ENCODE measurements around the gene INPP1. TPM values are rescaled to one million over a fixed set of nuclear protein-coding genes. Genes with fewer than 3 reads are reported as not detected.

INPP1 gene
- total RNA-seq, 2 experiments from 2014 or later, result not detected

DNA sequence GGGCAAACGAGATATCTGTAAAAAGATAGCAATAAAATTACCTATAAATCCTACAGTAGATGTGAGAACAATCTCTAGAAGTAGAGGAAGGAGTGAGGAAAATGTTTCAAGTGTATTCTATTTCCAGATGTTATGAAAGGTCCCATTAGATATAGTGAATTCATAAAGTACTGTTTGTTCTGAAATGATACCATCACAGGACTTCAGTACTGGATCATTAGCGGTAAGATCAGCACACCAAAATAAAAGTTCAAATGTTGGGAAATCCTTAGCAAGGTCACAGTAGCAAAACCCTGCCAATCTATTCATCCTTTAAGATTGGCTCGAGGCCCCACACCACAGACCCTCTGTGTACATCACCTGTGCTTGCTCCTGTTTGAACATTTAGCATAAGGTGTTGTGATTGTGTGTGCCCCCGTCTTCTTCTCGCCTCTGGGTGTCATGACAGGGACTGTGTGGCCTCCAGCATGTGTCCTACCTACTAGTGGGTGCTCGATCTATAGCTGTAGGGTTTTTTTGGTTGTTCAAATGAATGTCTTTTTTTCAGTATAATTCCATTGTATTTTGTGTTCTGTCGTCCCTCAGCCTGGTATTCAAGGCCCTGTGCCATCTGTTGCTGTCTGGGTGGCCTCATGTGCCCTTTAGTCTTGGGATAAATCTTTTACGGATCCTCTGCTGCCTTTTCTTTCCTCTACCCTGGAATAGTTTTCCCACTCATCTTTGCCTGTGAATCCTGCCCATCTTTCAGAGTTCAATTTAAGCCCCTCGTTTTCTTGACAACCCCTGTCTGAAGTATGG is 73.9 kb downstream of the INPP1 start:
- Histone ChIP-seq H4K20me1 (ENCODE audit: insufficient read depth, low read length) (no peaks in the 10 kb centered on the region), H3K27ac (ENCODE audit: low read depth, low read length, poor library complexity, severe bottlenecking) (no peak overlapping the region), H3K4me3 (ENCODE audit: low read depth, low read length, poor library complexity, severe bottlenecking) (no peak overlapping the region), H3K9me2 (ENCODE audit: insufficient read depth, low read length) (no peaks in the 10 kb centered on the region), H2AFZ (ENCODE audit: low read length) (no peak overlapping the region), H3K4me2 (ENCODE audit: low read length) (no peak overlapping the region), H3K9me3 (ENCODE audit: low read length) (no peaks in the 10 kb centered on the region), H3K79me2 (ENCODE audit: insufficient read depth, low read depth, low read length) (no peaks in the 10 kb centered on the region), H3K4me1 (ENCODE audit: insufficient read depth, low read length, poor library complexity, severe bottlenecking) (peaks cover 6% of the 10 kb centered on the region), H3K36me3 (ENCODE audit: insufficient read depth, low read length) (no peaks in the 10 kb centered on the region)
- ChIA-PET CTCF (ENCODE audit: unreplicated experiment) (no interaction called here), POLR2A (interaction anchor here (1.1 kb wide), 2 partner anchors 10 to 12 kb away, joined by 3 to 4 read pairs; no protein-coding TSS in a partner anchor)
- TF ChIP-seq EZH2phosphoT487 (IDR thresholded peaks at IDR 0.05; ENCODE audit: borderline replicate concordance, low read depth, low read length) (no peak), CTCF (conservative IDR thresholded peaks at IDR 0.05; ENCODE audit: low read length) (no peak)
- BruUV-seq (replicated peaks), result no TSS peak
- DNase-seq (ENCODE audit: low spot score), result no peak
- intact Hi-C loops (cut with micrococcal nuclease; ENCODE audit: unreplicated experiment), result no loop called here

GRCh38 chr2:190418727-190419126 is 75.3 kb downstream of the INPP1 start:
- ChIA-PET CTCF (ENCODE audit: unreplicated experiment) (no interaction called here), POLR2A (interaction anchor here (0.6 to 1.1 kb wide), 3 partner anchors 8 to 26 kb away, joined by 4 to 5 read pairs (median 5); no protein-coding TSS in a partner anchor)
- H4K20me1 ChIP-seq (ENCODE audit: insufficient read depth, low read length), result no peaks in the 10 kb centered on the region
- H3K27ac ChIP-seq (ENCODE audit: low read depth, low read length, poor library complexity, severe bottlenecking), result no peak overlapping the region
- H3K4me2 ChIP-seq (ENCODE audit: low read length), result no peak overlapping the region
- no peaks in the 10 kb centered on the region for H3K9me3 ChIP-seq (ENCODE audit: low read length)
- DNase-seq (ENCODE audit: low spot score), result no peak
- H3K4me1 ChIP-seq (ENCODE audit: insufficient read depth, low read length, poor library complexity, severe bottlenecking), result peaks cover 6% of the 10 kb centered on the region
- no peaks in the 10 kb centered on the region for H3K79me2 ChIP-seq (ENCODE audit: insufficient read depth, low read depth, low read length)
- intact Hi-C loops (cut with micrococcal nuclease; ENCODE audit: unreplicated experiment), result no loop called here
- H3K36me3 ChIP-seq (ENCODE audit: insufficient read depth, low read length), result no peaks in the 10 kb centered on the region
- H3K4me3 ChIP-seq (ENCODE audit: low read depth, low read length, poor library complexity, severe bottlenecking), result no peak overlapping the region
- no peaks in the 10 kb centered on the region for H3K9me2 ChIP-seq (ENCODE audit: insufficient read depth, low read length)
- no peak for TF ChIP-seq CTCF (conservative IDR thresholded peaks at IDR 0.05; ENCODE audit: low read length)
- TF ChIP-seq EZH2phosphoT487 (IDR thresholded peaks at IDR 0.05; ENCODE audit: borderline replicate concordance, low read depth, low read length), result no peak
- H2AFZ ChIP-seq (ENCODE audit: low read length), result no peak overlapping the region
- no TSS peak for BruUV-seq (replicated peaks)

DNA sequence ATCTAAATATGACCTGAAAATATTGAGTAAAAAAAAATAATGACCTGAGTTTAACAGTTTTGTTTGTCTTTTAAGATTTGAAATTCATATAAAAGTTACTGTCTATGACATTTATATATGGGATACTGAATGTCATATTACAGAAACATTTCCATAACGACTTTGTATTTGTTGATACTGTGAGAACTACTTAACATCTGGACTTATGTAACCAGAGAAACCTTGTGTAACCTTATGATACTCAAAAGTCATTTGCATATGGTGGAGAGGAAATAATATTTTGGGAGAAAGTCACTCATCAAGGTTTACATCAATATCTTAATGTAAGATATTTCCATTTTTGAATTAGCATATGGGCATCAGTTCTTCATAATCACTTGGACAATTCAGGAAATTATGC is 77.4 kb downstream of the INPP1 start:
- no peak overlapping the region for H3K27ac ChIP-seq (ENCODE audit: low read depth, low read length, poor library complexity, severe bottlenecking)
- CTCF ChIA-PET (ENCODE audit: unreplicated experiment), result no interaction called here
- intact Hi-C loops (cut with micrococcal nuclease; ENCODE audit: unreplicated experiment), result no loop called here
- no peaks in the 10 kb centered on the region for H3K79me2 ChIP-seq (ENCODE audit: insufficient read depth, low read depth, low read length)
- no peak overlapping the region for H2AFZ ChIP-seq (ENCODE audit: low read length)
- no peak for TF ChIP-seq EZH2phosphoT487 (IDR thresholded peaks at IDR 0.05; ENCODE audit: borderline replicate concordance, low read depth, low read length)
- TF ChIP-seq CTCF (conservative IDR thresholded peaks at IDR 0.05; ENCODE audit: low read length), result no peak
- POLR2A ChIA-PET, result no interaction called here
- H3K9me2 ChIP-seq (ENCODE audit: insufficient read depth, low read length), result no peaks in the 10 kb centered on the region
- H3K9me3 ChIP-seq (ENCODE audit: low read length), result no peaks in the 10 kb centered on the region
- no peak overlapping the region for H3K4me3 ChIP-seq (ENCODE audit: low read depth, low read length, poor library complexity, severe bottlenecking)
- H4K20me1 ChIP-seq (ENCODE audit: insufficient read depth, low read length), result no peaks in the 10 kb centered on the region
- no peaks in the 10 kb centered on the region for H3K36me3 ChIP-seq (ENCODE audit: insufficient read depth, low read length)
- no peak for DNase-seq (ENCODE audit: low spot score)
- BruUV-seq (replicated peaks), result no TSS peak
- H3K4me2 ChIP-seq (ENCODE audit: low read length), result no peak overlapping the region
- H3K4me1 ChIP-seq (ENCODE audit: insufficient read depth, low read length, poor library complexity, severe bottlenecking), result peaks cover 1% of the 10 kb centered on the region

Measured in OCI-LY7 (cell line).